DMS 273 treated with DMSO at 0.1 percent for 48 hours (cell line): Measurements from ENCODE around the gene MYO10.

Source experiments
- DNase-seq: peaks from one replicate; lab custom pipeline; 2025; lab: John Stamatoyannopoulos, UW

The MYO10 gene

GRCh38 chr5:16943846-16944678 lies 8.0 kb upstream of the MYO10 start:
- DNase-seq, result no peak

- no peak for DNase-seq
Observed at GRCh38 chr5:16937503-16938161, 1.5 kb upstream of the MYO10 start.

GRCh38 chr5:16936989-16937438 lies 926 bp upstream of the MYO10 start:
- no peak for DNase-seq

- peak; percentile 64 for DNase-seq
Observed at GRCh38 chr5:16935231-16936149, 598 bp downstream of the MYO10 start.

GRCh38 chr5:16934677-16935153 lies 1.4 kb downstream of the MYO10 start:
- no peak for DNase-seq

GRCh38 chr5:16934123-16934522 lies 2.0 kb downstream of the MYO10 start:
- DNase-seq, result no peak

- no peak for DNase-seq
Observed at GRCh38 chr5:16933337-16933736, 2.8 kb downstream of the MYO10 start.

- DNase-seq, result no peak
Observed at GRCh38 chr5:16932401-16932800, 3.7 kb downstream of the MYO10 start.

- DNase-seq, result no peak
Observed at GRCh38 chr5:16931334-16932110, 4.6 kb downstream of the MYO10 start.

- no peak for DNase-seq
Observed at GRCh38 chr5:16930496-16930895, 5.6 kb downstream of the MYO10 start.

GRCh38 chr5:16929831-16930230 lies 6.3 kb downstream of the MYO10 start:
- no peak for DNase-seq

GRCh38 chr5:16929347-16929746 lies 6.7 kb downstream of the MYO10 start:
- no peak for DNase-seq

- DNase-seq, result no peak
Observed at GRCh38 chr5:16927613-16928012, 8.5 kb downstream of the MYO10 start.

- no peak for DNase-seq
Observed at GRCh38 chr5:16926417-16926816, 9.7 kb downstream of the MYO10 start.

- DNase-seq, result no peak
Observed at GRCh38 chr5:16924206-16924605, 11.9 kb downstream of the MYO10 start.

GRCh38 chr5:16922430-16922829 lies 13.7 kb downstream of the MYO10 start:
- no peak for DNase-seq

GRCh38 chr5:16921211-16921610 lies 14.9 kb downstream of the MYO10 start:
- no peak for DNase-seq

GRCh38 chr5:16920109-16920816 lies 15.8 kb downstream of the MYO10 start:
- DNase-seq, result no peak

GRCh38 chr5:16918891-16919671 lies 17.0 kb downstream of the MYO10 start:
- DNase-seq, result no peak

- DNase-seq, result no peak
Observed at GRCh38 chr5:16918156-16918555, 17.9 kb downstream of the MYO10 start.
